Retinal pigment epithelial cell (primary cell): ENCODE data around the gene TDRD5.
A peak's percentile ranks its signal among the peaks of the same experiment; 100 is the strongest.

Experiments used
- DNase-seq: peaks from one replicate; pipeline ENCODE4 v3.0.0-alpha.2; 2010; ENCODE audit warnings: low read depth
- H3K4me3 ChIP-seq: 2 replicates; pipeline ENCODE4 v1.5.1; 2011; ENCODE audit warnings: mild to moderate bottlenecking, low read length, control low read depth, moderate library complexity
- CTCF ChIP-seq: conservative IDR thresholded peaks from 2 replicates; pipeline ENCODE4 v1.5.1; 2011; ENCODE audit warnings: low read depth, low read length, control low read depth, inconsistent platforms

The TDRD5 gene

DNA sequence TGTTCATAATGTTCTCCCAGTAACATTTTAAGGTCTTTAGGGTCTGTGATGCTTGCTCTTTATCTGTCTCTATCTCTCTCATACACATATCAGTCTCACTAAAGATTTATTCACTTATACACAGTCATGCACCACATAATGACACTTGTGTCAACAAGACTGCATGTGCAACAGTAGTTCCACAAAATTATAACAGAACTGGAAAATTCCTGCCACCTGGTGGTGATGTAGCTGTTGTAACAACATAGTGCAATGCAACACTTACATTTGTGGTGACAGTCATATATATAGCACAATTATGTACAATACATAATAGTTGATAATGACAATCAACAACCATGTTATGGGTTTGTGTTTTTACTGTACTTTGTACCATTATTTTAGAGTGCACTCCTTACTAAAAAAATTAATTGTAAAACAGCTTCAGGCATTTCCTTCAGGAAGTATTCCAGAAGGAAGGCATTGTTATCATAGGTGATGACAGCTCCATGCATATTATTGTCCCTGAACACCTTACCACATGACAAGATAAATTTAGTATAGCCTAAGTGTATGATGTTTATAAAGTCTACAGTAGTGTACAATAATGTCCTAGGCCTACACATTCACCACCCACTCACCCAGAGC is 8.1 kb downstream of the TDRD5 start:
- H3K4me3 ChIP-seq = no peak overlapping the region
- no peak for DNase-seq
- peak; percentile 66 for TF ChIP-seq CTCF

DNA sequence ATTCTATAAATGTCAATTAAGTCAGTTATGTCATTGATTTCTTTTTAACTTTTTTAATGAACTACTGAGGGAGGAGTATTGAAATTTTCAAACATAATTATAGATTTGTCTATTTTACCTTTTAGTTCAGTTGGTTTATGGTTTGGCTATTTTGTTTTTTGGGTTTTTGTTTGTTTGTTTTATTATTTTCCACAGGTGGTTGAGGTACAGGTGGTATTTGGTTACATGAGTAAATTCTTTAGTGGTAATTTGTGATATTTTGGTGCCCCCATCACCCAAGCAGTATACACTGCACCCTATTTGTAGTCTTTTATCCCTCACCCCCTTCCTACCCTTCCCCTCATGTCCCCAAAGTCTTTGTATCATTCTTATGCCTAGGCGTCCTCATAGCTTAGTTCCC is 9.5 kb downstream of the TDRD5 start:
- DNase-seq = no peak
- no peak for TF ChIP-seq CTCF
- H3K4me3 ChIP-seq = no peak overlapping the region

DNA sequence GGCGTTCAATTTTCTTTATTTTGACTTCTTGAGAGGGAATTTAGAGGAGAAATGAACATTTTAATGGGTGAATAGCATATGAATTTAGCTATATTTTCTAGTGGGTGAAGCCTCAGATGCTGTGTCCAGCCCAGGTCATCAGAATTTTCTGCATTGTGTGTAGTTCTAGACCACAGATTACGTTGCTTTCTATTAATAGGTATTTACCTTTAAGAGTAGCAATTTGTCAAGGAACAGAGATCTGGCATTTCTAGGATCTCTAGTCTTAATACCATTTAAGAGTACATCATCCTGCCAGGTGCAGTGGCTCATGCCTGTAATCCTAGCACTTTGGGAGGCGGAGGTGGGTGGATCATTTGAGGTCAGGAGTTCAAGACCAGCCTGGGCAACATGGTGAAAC is 20.7 kb downstream of the TDRD5 start:
- no peak for DNase-seq
- TF ChIP-seq CTCF = no peak
- no peak overlapping the region for H3K4me3 ChIP-seq

- DNase-seq = no peak
- no peak overlapping the region for H3K4me3 ChIP-seq
- no peak for TF ChIP-seq CTCF
Observed at GRCh38 chr1:179630719-179631118, 39.1 kb downstream of the TDRD5 start.

- no peak for DNase-seq
- no peak for TF ChIP-seq CTCF
- no peak overlapping the region for H3K4me3 ChIP-seq
Observed at GRCh38 chr1:179632868-179633267, 41.2 kb downstream of the TDRD5 start.

GRCh38 chr1:179637211-179637860 is 45.7 kb downstream of the TDRD5 start:
- no peak overlapping the region for H3K4me3 ChIP-seq
- TF ChIP-seq CTCF = no peak
- no peak for DNase-seq

GRCh38 chr1:179661018-179661417 is 69.4 kb downstream of the TDRD5 start:
- no peak for TF ChIP-seq CTCF
- no peak for DNase-seq
- no peak overlapping the region for H3K4me3 ChIP-seq
